ENCODE data around the gene MAP1A. TPM values are rescaled to one million over a fixed set of nuclear protein-coding genes. Genes with fewer than 3 reads are reported as not detected.

Gene MAP1A
- under 1 TPM; 0.76 to 0.82 TPM for total RNA-seq

GRCh38 chr15:43517354-43518196, at the start of gene MAP1A:
TSS of gene MAP1A (plus strand) at chr15:43517608. CDS start at chr15:43521474, 3,866 bp downstream.
- ChIA-PET CTCF (interaction anchor here (0.6 kb wide), 1 partner anchor 9 kb away, joined by 3 read pairs; no protein-coding TSS in a partner anchor), POLR2A (no interaction called here)

GRCh38 chr15:43469867-43470266, 47.5 kb upstream of the MAP1A start:
- CTCF ChIA-PET: interaction anchor here (0.5 kb wide), 1 partner anchor 373 kb away, joined by 5 read pairs; no protein-coding TSS in a partner anchor

GRCh38 chr15:43471975-43472374, 45.4 kb upstream of the MAP1A start:
- POLR2A ChIA-PET: no interaction called here
- CTCF ChIA-PET: no interaction called here

More at GRCh38 chr15:43469867-43470266, 47.5 kb upstream of the MAP1A start:
- POLR2A ChIA-PET: no interaction called here

- POLR2A ChIA-PET: no interaction called here
- CTCF ChIA-PET: no interaction called here
Observed at GRCh38 chr15:43473885-43474284, 43.5 kb upstream of the MAP1A start.

GRCh38 chr15:43483297-43484128, 33.9 kb upstream of the MAP1A start:
- POLR2A ChIA-PET: no interaction called here
- CTCF ChIA-PET: interaction anchor here (1.3 kb wide), 1 partner anchor 9 kb away, joined by 3 read pairs; the partner anchor contains the start of gene TP53BP1

GRCh38 chr15:43484455-43484854, 33.0 kb upstream of the MAP1A start:
- CTCF ChIA-PET: interaction anchor here (1.3 kb wide), 1 partner anchor 9 kb away, joined by 3 read pairs; the partner anchor contains the start of gene TP53BP1
- POLR2A ChIA-PET: no interaction called here

GRCh38 chr15:43487271-43487895, 30.0 kb upstream of the MAP1A start:
- ChIA-PET CTCF (no interaction called here), POLR2A (no interaction called here)

- ChIA-PET POLR2A (interaction anchor here (1.0 kb wide), 1 partner anchor 48 kb away, joined by 4 read pairs; no protein-coding TSS in a partner anchor), CTCF (interaction anchor here (1.2 kb wide), 1 partner anchor 25 kb away, joined by 3 read pairs; no protein-coding TSS in a partner anchor)
Observed at GRCh38 chr15:43488790-43489189, 28.6 kb upstream of the MAP1A start.

- ChIA-PET POLR2A (interaction anchor here (1.0 kb wide), 1 partner anchor 48 kb away, joined by 4 read pairs; no protein-coding TSS in a partner anchor), CTCF (interaction anchor here (1.2 kb wide), 1 partner anchor 25 kb away, joined by 3 read pairs; no protein-coding TSS in a partner anchor)
Observed at GRCh38 chr15:43489191-43489590, 28.2 kb upstream of the MAP1A start.

GRCh38 chr15:43492266-43492665, 25.1 kb upstream of the MAP1A start:
- CTCF ChIA-PET: interaction anchor here (3.3 kb wide), 1 partner anchor 19 kb away, joined by 13 read pairs; no protein-coding TSS in a partner anchor
- POLR2A ChIA-PET: interaction anchor here (0.7 to 2.6 kb wide), 2 partner anchors 18 to 122 kb away, joined by 3 to 14 read pairs; no protein-coding TSS in a partner anchor

- ChIA-PET POLR2A (interaction anchor here (0.7 to 2.6 kb wide), 2 partner anchors 18 to 770 kb away, joined by 4 to 14 read pairs; no protein-coding TSS in a partner anchor), CTCF (interaction anchor here (0.8 to 3.3 kb wide), 3 partner anchors 9 to 48 kb away, joined by 3 to 13 read pairs (median 3); no protein-coding TSS in a partner anchor)
Observed at GRCh38 chr15:43492673-43493601, 24.5 kb upstream of the MAP1A start, which contains the start of gene TP53BP1. TSS of gene TP53BP1 (minus strand) at chr15:43493156. CDS start at chr15:43493043, 113 bp downstream.

- CTCF ChIA-PET: interaction anchor here (0.9 to 3.3 kb wide), 2 partner anchors 17 to 47 kb away, joined by 3 to 13 read pairs; no protein-coding TSS in a partner anchor
- POLR2A ChIA-PET: interaction anchor here (2.6 kb wide), 1 partner anchor 17 kb away, joined by 14 read pairs; no protein-coding TSS in a partner anchor
Observed at GRCh38 chr15:43493703-43494472, 23.5 kb upstream of the MAP1A start.

- ChIA-PET CTCF (no interaction called here), POLR2A (no interaction called here)
Observed at GRCh38 chr15:43498990-43499389, 18.4 kb upstream of the MAP1A start.

- CTCF ChIA-PET: no interaction called here
- POLR2A ChIA-PET: no interaction called here
Observed at GRCh38 chr15:43499635-43500034, 17.8 kb upstream of the MAP1A start.

- ChIA-PET CTCF (no interaction called here), POLR2A (no interaction called here)
Observed at GRCh38 chr15:43505738-43506137, 11.7 kb upstream of the MAP1A start.

- ChIA-PET CTCF (no interaction called here), POLR2A (no interaction called here)
Observed at GRCh38 chr15:43508421-43508820, 9.0 kb upstream of the MAP1A start.

- CTCF ChIA-PET: no interaction called here
- POLR2A ChIA-PET: no interaction called here
Observed at GRCh38 chr15:43508991-43509659, 8.3 kb upstream of the MAP1A start.

All from activated CD8-positive, alpha-beta memory T cell treated with anti-CD3 and anti-CD28 coated beads for 36 hours (primary cell).